Measurements from ENCODE around the gene HS6ST3.

DNA sequence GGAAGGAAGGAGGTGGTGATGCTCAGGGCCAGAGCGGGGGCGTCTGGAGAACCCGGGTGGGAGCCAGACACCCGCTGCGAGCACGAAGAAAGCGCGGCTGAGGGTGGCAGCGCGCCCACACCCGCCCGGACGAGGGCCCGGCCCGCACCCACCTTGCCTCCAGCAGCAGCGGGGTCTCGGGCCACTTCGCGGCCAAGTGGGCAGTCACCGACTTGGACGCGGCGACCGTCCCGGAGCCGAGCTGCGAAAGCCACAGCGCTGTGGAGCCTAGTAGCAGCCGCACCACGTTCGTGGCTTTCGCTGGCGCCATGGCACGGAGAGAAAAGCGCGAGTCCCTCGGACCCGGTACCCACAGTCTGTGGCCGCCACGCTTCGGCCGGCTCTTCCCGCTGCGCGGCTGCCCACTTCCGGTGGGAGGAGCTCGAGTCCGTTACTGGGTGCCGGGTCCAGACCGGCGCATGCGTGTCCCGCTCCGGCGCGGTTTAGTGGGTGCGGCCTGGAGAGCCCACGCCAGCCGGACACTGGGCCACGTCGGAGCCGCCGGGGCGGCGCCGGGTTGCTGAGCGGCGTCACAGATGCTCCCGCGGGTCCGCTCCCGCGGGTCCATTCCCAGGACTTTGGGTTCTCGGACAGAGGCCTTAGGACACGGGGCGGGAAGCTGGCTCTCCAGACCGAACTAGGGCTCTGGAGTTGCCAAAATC, 36.8 kb upstream of the HS6ST3 start, which contains the start of gene UGGT2:
- TF ChIP-seq, protein P1, sequence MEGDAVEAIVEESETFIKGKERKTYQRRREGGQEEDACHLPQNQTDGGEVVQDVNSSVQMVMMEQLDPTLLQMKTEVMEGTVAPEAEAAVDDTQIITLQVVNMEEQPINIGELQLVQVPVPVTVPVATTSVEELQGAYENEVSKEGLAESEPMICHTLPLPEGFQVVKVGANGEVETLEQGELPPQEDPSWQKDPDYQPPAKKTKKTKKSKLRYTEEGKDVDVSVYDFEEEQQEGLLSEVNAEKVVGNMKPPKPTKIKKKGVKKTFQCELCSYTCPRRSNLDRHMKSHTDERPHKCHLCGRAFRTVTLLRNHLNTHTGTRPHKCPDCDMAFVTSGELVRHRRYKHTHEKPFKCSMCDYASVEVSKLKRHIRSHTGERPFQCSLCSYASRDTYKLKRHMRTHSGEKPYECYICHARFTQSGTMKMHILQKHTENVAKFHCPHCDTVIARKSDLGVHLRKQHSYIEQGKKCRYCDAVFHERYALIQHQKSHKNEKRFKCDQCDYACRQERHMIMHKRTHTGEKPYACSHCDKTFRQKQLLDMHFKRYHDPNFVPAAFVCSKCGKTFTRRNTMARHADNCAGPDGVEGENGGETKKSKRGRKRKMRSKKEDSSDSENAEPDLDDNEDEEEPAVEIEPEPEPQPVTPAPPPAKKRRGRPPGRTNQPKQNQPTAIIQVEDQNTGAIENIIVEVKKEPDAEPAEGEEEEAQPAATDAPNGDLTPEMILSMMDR (IDR thresholded peaks at IDR 0.05; ENCODE audit: low read depth, low read length), result no peak
- no peak for TF ChIP-seq EZH2phosphoT487 (IDR thresholded peaks at IDR 0.05; ENCODE audit: low read depth)

Data from OCI-LY3 (cell line).